GM18870 (cell line): ENCODE results near the gene EMC1.
"Not testable (repeated sequence)": the region's sequence is repeated elsewhere in the genome, so short reads cannot be mapped to it uniquely, and the experiment has no call there.

Source experiments
- ATAC-seq: cut with Tn5 transposase; IDR thresholded peaks from one replicate; pipeline ENCODE4 v1.9.1; 2021; ENCODE audit warnings: moderate library complexity; ENCODE audit not compliant: unreplicated experiment

The EMC1 gene

GRCh38 chr1:19196331-19196730, 55.0 kb downstream of the EMC1 start:
- ATAC-seq, result no peak

GRCh38 chr1:19193004-19193403, 58.3 kb downstream of the EMC1 start:
- ATAC-seq, result no peak

- ATAC-seq, result no peak
Measured at GRCh38 chr1:19191811-19192210, 59.5 kb downstream of the EMC1 start.

GRCh38 chr1:19190468-19190867, 60.9 kb downstream of the EMC1 start:
- no peak for ATAC-seq

GRCh38 chr1:19189270-19189669, 62.1 kb downstream of the EMC1 start:
- ATAC-seq, result no peak

- no peak for ATAC-seq
Measured at GRCh38 chr1:19187852-19188251, 63.5 kb downstream of the EMC1 start.

- ATAC-seq, result no peak
Measured at GRCh38 chr1:19186001-19186400, 65.3 kb downstream of the EMC1 start.

- no peak for ATAC-seq
Measured at GRCh38 chr1:19182223-19182622, 69.1 kb downstream of the EMC1 start.

GRCh38 chr1:19180265-19180657, 71.1 kb downstream of the EMC1 start:
- not testable (repeated sequence) for ATAC-seq

- no peak for ATAC-seq
Measured at GRCh38 chr1:19179597-19180264, 71.6 kb downstream of the EMC1 start.

GRCh38 chr1:19178734-19179398, 72.5 kb downstream of the EMC1 start:
- no peak for ATAC-seq

- ATAC-seq, result no peak
Measured at GRCh38 chr1:19177811-19178210, 73.5 kb downstream of the EMC1 start.

- ATAC-seq, result no peak
Measured at GRCh38 chr1:19169642-19170041, 81.7 kb downstream of the EMC1 start.

GRCh38 chr1:19167140-19167539, 84.2 kb downstream of the EMC1 start:
- ATAC-seq, result no peak

- no peak for ATAC-seq
Measured at GRCh38 chr1:19166066-19166465, 85.3 kb downstream of the EMC1 start.
